HepG2 (cell line): Measurements from ENCODE around the gene TPGS1. TPM values are rescaled to one million over a fixed set of nuclear protein-coding genes. Genes with fewer than 3 reads are reported as not detected.

Experiments used
- ARHGAP35 ChIP-seq: sonication (generic); formaldehyde crosslinking; IDR thresholded peaks from 2 replicates; pipeline ENCODE4 v1.9.0; 2022; ENCODE audit warnings: mild to moderate bottlenecking, inconsistent platforms, moderate library complexity, missing genetic modification reagents, borderline replicate concordance
- BRCA1 ChIP-seq: sonication (generic); formaldehyde crosslinking; IDR thresholded peaks from 2 replicates; pipeline ENCODE4 v1.4.0; 2020; ENCODE audit warnings: missing genetic modification reagents
- GABPA ChIP-seq, 2 experiments: IDR thresholded peaks; 2 replicates each; pipeline ENCODE4 v1.6.1; 2011 to 2016; ENCODE audit warnings: low read depth in 2 of 2, low read length in 1 of 2, missing biosample characterization in 1 of 2, missing genetic modification characterization in 1 of 2
- GZF1 ChIP-seq: sonication (generic); formaldehyde crosslinking; IDR thresholded peaks from 2 replicates; pipeline ENCODE4 v1.5.1; 2020; ENCODE audit warnings: mild to moderate bottlenecking, missing genetic modification reagents
- MEIS1 ChIP-seq: sonication (generic); formaldehyde crosslinking; IDR thresholded peaks from 2 replicates; pipeline ENCODE4 v1.9.0; 2021; ENCODE audit warnings: mild to moderate bottlenecking, missing genetic modification reagents, moderate library complexity, borderline replicate concordance
- NFRKB ChIP-seq: fragments of 450-650 bp; IDR thresholded peaks from 2 replicates; pipeline ENCODE4 v1.6.1; 2017
- NR2F6 ChIP-seq, 2 experiments: IDR thresholded peaks; 2 replicates each; pipeline ENCODE4 v1.6.1; 2016; ENCODE audit warnings: antibody characterized with exemption in 1 of 2, mild to moderate bottlenecking in 1 of 2
- RELA ChIP-seq: sonication (generic); formaldehyde crosslinking; IDR thresholded peaks from 2 replicates; pipeline ENCODE4 v1.4.0; 2020; ENCODE audit warnings: missing genetic modification reagents
- SPEN ChIP-seq: sonication (generic); formaldehyde crosslinking; IDR thresholded peaks from 2 replicates; pipeline ENCODE4 v1.5.1; 2020; ENCODE audit warnings: low read depth, mild to moderate bottlenecking, missing genetic modification reagents
- TRAFD1 ChIP-seq: sonication (generic); formaldehyde crosslinking; IDR thresholded peaks from 2 replicates; pipeline ENCODE4 v1.5.1; 2020; ENCODE audit warnings: missing genetic modification reagents, mild to moderate bottlenecking, borderline replicate concordance
- YY1 ChIP-seq: IDR thresholded peaks from 2 replicates; pipeline ENCODE4 v1.6.1; 2011; ENCODE audit warnings: low read length, low read depth, moderate library complexity, mild to moderate bottlenecking; ENCODE audit not compliant: insufficient read depth, insufficient replicate concordance
- ZBTB21 ChIP-seq: sonication (generic); formaldehyde crosslinking; IDR thresholded peaks from 2 replicates; pipeline ENCODE4 v1.4.0; 2020; ENCODE audit warnings: missing genetic modification reagents
- ZNF121 ChIP-seq: sonication (generic); formaldehyde crosslinking; IDR thresholded peaks from 2 replicates; pipeline ENCODE4 v1.5.0; 2020; ENCODE audit warnings: mild to moderate bottlenecking, missing genetic modification reagents
- ZNF282 ChIP-seq: fragments of 450-650 bp; IDR thresholded peaks from 2 replicates; pipeline ENCODE4 v1.6.1; 2018; ENCODE audit not compliant: partially characterized antibody
- polyA plus RNA-seq, 8 experiments: library from polyadenylated mRNA; depleted of rRNA in 3 of 8; stranded (reverse) in 7 of 8; unstranded in 1 of 8; fragments of >200 nt; fragmentation: Illumina TruSeq in 4 of 8; extraction: Trizol in 4 of 8; gene quantifications; 2 replicates each; pipeline versions ENCODE4 v1.2.1 to v1.2.3, GENCODE V29; 2011 to 2016; ENCODE audit warnings: low read depth in 4 of 8, missing spikeins in 1 of 8, mixed read lengths in 1 of 8; ENCODE audit not compliant: insufficient read depth in 1 of 8
- total RNA-seq, 5 experiments: library from RNA; depleted of rRNA; stranded (reverse); fragments of >200 nt; fragmentation: Illumina TruSeq; extraction: Trizol; gene quantifications; 2 replicates each; pipeline ENCODE4 v1.2.3, GENCODE V29; 2016; ENCODE audit warnings: low read depth in 1 of 5
- TF ChIP-seq, protein P1 (sequence below): sonication (generic); IDR thresholded peaks from 2 replicates; pipeline ENCODE4 v1.6.1; 2016; ENCODE audit warnings: low read depth, borderline replicate concordance
- TF ChIP-seq, protein P2 (sequence below): sonication (generic); formaldehyde crosslinking; IDR thresholded peaks from 2 replicates; pipeline ENCODE4 v1.5.0; 2020; ENCODE audit warnings: missing genetic modification reagents
- TF ChIP-seq, protein P3 (sequence below): sonication (generic); formaldehyde crosslinking; IDR thresholded peaks from 2 replicates; pipeline ENCODE4 v1.4.0; 2020; ENCODE audit warnings: missing genetic modification reagents
- TF ChIP-seq, protein P4 (sequence below): sonication (generic); formaldehyde crosslinking; IDR thresholded peaks from 2 replicates; pipeline ENCODE4 v1.5.0; 2020; ENCODE audit warnings: missing genetic modification reagents
- TF ChIP-seq, protein P5 (sequence below): IDR thresholded peaks from 2 replicates; pipeline ENCODE4 v1.6.1; 2016
- TF ChIP-seq, protein P6 (sequence below): IDR thresholded peaks from 2 replicates; pipeline ENCODE4 v1.6.1; 2016

The TPGS1 gene
- total and polyA plus RNA-seq, 2 of the 13 experiments (the other 11 are each of a cell fraction or from before 2014, with no cell fraction given): 1.1 to 6.2 TPM

DNA sequence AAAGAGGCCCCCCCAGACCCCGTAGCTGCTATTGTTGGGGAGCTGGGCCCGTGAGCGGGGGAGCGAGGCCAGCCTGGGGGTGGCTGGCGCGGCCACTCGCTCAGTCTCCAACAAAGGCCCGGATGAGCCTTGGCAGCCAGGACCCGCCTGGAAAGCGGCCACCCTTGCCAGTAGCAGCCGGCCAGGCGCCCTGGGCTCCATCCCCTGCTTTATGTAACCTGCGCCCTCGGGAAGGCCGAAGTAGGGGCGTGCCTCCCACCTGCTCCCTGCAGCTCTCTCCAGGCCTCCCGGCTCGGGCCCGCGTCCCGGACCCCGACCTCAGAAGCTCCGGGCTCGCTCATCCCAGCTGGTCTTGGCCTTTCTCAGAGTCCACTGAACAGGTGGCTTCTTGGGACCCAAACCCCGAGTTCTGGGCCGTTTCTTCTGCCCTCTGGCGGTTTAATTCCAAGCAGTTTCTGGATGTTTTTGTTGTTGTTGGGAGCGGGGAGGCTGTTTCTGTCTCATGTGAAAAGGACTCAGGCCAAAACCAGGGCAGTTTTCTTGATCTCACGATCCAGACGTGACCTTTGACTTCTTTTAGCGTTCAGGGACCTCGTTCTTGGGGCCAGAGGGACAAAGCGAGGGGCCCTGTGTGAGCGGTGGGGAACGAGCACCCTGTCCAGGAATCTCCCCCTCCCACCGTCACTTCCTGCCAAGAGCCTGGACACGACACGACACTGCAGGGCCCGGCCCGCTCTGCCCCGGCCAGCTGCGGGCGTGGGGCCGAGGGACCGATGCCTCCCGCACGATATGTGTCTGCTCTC lies 25.5 kb downstream of the TPGS1 start (continued):
- TF ChIP-seq TRAFD1 (CRISPR knock-in tag) (no peak), NFRKB (no peak), RELA (CRISPR knock-in tag) (no peak), ZBTB21 (no peak), GZF1 (no peak), SPEN (CRISPR knock-in tag) (0 out of 2 replicates have a peak, but pooled peaks have one; percentile 40), NR2F6 (IDR thresholded peaks at IDR 0.05) (peak; percentile 88), NR2F6 (CRISPR knock-in tag; IDR thresholded peaks at IDR 0.05) (peak; percentile 86), GABPA (IDR thresholded peaks at IDR 0.05; ENCODE audit: low read depth, low read length) (no peak), GABPA (CRISPR knock-in tag; IDR thresholded peaks at IDR 0.05; ENCODE audit: low read depth) (peak; percentile 66), ARHGAP35 (CRISPR knock-in tag) (no peak), ZNF282 (no peak), MEIS1 (CRISPR knock-in tag) (0 out of 2 replicates have a peak, but pooled peaks have one; percentile 26), BRCA1 (CRISPR knock-in tag) (0 out of 2 replicates have a peak, but pooled peaks have one; percentile 30), ZNF121 (peak; percentile 61), YY1 (no peak)
- TF ChIP-seq, protein P1, sequence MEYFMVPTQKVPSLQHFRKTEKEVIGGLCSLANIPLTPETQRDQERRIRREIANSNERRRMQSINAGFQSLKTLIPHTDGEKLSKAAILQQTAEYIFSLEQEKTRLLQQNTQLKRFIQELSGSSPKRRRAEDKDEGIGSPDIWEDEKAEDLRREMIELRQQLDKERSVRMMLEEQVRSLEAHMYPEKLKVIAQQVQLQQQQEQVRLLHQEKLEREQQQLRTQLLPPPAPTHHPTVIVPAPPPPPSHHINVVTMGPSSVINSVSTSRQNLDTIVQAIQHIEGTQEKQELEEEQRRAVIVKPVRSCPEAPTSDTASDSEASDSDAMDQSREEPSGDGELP: peak; percentile 56; the same call in 1 of the 2 replicates
- TF ChIP-seq, protein P2, sequence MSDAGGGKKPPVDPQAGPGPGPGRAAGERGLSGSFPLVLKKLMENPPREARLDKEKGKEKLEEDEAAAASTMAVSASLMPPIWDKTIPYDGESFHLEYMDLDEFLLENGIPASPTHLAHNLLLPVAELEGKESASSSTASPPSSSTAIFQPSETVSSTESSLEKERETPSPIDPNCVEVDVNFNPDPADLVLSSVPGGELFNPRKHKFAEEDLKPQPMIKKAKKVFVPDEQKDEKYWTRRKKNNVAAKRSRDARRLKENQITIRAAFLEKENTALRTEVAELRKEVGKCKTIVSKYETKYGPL (CRISPR knock-in tag): no peak
- TF ChIP-seq, protein P3, sequence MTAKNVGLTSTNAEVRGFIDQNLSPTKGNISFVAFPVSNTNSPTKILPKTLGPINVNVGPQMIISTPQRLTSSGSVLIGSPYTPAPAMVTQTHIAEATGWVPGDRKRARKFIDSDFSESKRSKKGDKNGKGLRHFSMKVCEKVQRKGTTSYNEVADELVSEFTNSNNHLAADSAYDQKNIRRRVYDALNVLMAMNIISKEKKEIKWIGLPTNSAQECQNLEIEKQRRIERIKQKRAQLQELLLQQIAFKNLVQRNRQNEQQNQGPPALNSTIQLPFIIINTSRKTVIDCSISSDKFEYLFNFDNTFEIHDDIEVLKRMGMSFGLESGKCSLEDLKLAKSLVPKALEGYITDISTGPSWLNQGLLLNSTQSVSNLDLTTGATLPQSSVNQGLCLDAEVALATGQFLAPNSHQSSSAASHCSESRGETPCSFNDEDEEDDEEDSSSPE (CRISPR knock-in tag): no peak
- TF ChIP-seq, protein P4, sequence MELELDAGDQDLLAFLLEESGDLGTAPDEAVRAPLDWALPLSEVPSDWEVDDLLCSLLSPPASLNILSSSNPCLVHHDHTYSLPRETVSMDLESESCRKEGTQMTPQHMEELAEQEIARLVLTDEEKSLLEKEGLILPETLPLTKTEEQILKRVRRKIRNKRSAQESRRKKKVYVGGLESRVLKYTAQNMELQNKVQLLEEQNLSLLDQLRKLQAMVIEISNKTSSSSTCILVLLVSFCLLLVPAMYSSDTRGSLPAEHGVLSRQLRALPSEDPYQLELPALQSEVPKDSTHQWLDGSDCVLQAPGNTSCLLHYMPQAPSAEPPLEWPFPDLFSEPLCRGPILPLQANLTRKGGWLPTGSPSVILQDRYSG (CRISPR knock-in tag): peak; percentile 73; the same call in 1 of the 2 replicates
- TF ChIP-seq, protein P5, sequence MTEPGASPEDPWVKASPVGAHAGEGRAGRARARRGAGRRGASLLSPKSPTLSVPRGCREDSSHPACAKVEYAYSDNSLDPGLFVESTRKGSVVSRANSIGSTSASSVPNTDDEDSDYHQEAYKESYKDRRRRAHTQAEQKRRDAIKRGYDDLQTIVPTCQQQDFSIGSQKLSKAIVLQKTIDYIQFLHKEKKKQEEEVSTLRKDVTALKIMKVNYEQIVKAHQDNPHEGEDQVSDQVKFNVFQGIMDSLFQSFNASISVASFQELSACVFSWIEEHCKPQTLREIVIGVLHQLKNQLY (CRISPR knock-in tag): no peak
- TF ChIP-seq, protein P6, sequence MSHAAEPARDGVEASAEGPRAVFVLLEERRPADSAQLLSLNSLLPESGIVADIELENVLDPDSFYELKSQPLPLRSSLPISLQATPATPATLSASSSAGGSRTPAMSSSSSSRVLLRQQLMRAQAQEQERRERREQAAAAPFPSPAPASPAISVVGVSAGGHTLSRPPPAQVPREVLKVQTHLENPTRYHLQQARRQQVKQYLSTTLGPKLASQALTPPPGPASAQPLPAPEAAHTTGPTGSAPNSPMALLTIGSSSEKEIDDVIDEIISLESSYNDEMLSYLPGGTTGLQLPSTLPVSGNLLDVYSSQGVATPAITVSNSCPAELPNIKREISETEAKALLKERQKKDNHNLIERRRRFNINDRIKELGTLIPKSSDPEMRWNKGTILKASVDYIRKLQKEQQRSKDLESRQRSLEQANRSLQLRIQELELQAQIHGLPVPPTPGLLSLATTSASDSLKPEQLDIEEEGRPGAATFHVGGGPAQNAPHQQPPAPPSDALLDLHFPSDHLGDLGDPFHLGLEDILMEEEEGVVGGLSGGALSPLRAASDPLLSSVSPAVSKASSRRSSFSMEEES (CRISPR knock-in tag): no peak
